Activated CD4-positive, alpha-beta T cell treated with anti-CD3 and anti-CD28 coated beads for 4 hours (primary cell): Measurements from ENCODE around the gene C19orf38.

ENCODE experiments used
- DNase-seq, 2 donors: peaks; one replicate each; pipeline ENCODE4 v3.0.0-alpha.2; 2020

C19orf38 gene, protein sequence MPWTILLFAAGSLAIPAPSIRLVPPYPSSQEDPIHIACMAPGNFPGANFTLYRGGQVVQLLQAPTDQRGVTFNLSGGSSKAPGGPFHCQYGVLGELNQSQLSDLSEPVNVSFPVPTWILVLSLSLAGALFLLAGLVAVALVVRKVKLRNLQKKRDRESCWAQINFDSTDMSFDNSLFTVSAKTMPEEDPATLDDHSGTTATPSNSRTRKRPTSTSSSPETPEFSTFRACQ

DNA sequence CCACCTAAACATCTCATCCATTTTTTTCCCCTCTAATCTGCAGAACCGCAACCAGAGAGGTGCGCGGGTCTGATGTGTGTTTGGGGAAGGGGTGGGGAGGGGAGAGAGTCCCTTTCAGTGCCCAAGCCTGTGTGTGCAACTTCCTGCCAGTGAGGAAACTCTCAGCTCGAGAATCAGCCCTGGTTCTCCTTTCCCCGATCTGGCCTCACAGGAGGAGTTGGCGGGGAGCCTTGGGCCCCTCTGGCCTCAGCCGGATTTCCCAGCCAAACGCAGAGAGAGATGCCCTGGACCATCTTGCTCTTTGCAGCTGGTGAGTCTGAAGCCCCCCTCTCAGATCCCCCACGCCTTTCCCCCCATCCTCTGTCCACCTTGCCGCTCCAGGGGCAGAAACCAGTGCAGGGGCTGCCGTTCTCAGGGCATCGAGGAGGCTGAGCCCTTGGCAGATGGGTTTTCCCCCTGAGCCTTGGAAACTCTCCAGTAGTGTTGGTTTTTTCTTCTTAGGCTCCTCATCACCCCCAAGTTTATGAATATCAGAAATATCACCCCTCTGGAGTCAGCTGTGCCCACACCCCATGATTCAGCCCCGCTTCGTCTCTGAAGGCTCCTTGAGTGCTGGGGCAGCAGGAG, at the start of gene C19orf38:
Gene C19orf38, plus strand, starts transcription at position 186 of the 627 bp plus-strand sequence. Its CDS starts 94 bp downstream, at position 280.
- no peak for DNase-seq

DNA sequence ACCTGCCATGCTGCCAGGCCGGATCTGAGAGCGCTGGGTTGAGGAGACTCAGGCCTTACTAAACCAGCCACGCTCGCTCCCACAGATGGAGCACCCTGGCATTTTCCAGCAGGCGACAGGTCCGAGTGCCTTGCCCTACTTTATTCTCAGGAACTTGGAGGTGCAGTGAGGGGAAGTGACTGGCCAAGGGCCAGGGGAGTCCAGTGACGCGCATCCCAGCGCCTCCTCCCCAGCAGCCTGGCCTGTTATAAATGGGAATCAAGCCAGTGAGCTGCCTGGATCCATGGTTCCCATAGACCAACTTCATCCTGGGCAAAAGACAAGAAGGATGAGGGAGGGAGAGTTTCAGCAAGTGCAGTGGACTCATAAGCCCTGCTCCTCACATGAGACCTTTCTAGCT, 47.7 kb upstream of the C19orf38 start:
- DNase-seq: no peak

DNA sequence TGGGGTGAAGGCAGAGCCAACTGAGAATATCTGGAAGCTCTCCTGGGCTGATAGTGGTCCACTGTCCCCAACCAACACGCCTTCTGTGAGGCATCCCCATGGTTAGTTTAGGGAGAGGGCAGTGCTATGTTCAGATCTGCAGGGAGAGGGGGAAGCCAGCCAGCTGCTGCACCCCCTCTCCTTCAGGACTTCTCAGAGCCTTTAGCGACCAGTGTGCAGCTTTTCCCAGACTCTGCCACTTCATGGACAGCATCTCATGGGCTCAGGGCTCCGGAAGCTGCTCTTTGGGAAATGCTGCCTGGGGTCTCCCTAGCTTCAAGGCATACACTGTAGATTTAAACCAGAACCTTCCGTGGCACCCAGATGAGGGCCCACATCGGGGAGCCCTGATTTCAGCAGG, 45.7 kb upstream of the C19orf38 start:
- DNase-seq: no peak

DNA sequence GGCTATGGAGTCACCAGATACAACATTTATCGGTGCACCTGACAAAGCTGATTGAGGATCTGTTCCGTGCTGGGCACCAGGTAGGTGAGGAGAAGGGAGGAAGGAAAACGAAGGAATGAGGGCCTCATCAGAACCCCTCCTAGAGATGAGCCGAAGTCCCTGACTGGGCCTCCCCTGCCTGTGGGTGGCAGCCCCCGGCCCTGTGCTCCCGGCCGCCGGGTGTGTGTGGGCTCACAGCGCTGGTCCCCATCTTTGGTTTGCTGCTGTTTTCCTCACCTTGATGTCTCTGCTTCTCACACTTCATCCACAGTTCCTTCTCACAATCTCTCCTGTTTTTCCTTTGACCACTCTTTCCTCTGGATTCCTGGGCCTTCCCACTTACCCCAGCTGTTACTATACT, 45.0 kb upstream of the C19orf38 start:
- DNase-seq: no peak

DNA sequence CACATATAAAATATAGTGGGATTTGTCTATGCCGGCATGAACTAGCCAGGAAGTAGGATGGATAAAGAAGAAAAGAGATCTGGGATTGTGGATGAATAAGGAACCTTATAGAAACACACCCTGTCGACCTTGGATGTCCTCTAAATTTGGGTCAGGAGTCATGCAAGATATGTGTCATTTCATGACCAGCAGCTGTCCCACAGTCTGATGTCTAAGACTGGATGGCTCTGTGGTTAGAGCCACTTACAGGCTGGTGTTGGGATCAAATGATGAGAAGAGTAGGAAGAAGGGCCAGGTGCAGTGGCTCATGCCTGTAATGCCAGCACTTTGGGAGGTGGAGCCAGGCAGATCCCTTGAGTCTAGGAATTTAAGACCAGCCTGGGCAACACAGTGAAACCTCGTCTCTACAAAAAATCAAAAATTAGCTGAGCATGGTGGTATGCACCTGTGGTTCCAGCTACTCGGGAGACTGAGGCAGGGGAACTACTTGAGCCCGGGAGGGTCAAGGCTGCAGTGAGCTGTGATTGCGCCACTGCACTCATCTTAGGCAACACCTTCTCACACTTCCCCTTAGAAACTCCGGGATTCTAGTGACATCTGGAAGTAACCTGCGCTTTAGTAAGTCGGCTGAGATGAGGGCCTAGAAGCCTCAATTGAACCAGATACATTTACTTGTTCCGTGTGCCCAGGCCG, 43.0 kb upstream of the C19orf38 start:
- DNase-seq: no peak

DNA sequence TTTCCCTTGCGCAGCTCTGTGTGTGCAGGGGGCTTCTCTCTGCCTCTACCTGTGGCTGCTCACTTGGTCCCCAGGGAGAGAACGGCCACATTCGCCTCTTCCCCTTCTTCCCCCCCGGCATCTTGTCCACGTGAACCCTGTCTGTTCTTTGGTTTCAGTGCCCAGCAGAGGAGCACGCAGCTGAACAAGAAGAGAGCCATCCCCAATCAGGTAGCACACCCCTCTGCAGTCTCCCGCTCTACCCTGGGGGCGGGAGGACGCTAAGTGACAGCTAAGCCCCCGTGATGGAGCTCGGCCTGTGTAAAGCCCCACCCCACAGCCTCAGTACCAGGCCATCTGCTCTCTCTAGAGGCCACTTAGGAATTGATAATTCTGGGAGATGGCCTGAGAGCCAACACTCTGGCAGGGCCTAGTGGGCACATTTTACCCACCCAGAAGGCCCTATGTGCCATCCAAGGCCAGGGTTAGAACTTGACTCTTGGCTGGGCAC, 42.4 kb upstream of the C19orf38 start:
- no peak for DNase-seq

DNA sequence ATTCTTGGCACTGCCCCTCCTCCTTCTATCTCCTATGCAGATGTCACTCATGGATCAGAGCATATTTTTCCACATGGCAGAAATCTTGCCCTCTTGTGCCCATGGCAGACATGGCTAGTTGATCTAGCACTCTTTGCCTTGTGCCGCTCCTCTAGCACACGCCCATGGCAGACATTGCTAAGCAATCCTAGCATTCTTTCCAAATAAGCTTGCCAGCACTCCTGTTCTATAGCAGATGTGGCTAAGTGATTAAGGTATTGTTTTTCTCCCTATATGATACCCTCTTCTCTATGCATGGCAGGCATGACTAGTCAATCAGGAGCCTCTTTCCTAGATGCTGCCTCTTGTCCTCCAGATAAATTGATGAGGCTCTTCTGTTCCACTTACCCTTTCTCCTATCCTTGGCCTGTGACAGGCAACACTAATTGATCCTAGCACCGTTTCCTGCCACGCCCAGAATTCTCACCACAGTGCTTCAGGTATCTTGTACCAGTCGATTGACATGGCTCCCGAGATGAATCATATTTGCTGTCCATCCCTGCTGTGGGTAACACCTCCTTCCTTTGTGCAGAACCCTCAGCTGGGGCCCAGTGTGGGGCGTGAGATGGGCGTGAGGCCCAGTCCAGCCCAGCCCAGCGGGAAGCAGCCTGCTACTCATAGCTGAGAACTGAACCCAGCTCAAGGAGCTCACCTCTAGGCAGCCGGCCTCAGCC, 39.1 kb upstream of the C19orf38 start:
- peak; percentile 13 to 17 for DNase-seq

DNA sequence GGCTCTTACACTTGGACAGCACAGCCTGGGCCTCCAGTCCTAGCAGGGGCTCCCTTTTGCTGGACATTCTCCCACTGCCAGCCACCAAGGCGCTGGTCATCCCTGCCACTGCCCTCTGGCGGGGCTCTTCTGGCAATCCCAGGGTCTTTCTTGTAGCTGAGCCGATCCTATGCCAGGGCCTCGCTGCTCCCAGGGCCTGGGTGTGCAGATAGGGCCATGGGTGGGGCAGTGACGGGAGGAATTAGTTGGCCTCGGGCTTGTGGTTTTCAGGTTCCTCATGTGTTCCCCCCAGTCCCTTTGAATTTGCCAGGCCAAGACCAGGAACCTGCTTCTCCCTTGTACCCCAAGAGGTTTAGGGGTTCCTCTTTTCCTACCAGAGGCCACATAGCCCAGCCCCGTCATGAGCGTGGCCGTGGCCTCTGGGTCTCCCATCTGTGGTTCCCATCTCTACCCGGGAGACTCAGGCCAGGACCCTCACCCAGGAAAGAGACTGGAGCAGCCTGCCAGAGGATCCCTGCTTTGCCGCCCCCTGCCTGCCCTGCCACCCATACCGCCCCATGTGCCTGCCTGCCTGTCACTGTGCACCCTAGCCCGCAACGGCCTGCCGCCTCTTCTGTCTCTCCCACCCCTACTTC, 38.4 kb upstream of the C19orf38 start:
- no peak for DNase-seq

DNA sequence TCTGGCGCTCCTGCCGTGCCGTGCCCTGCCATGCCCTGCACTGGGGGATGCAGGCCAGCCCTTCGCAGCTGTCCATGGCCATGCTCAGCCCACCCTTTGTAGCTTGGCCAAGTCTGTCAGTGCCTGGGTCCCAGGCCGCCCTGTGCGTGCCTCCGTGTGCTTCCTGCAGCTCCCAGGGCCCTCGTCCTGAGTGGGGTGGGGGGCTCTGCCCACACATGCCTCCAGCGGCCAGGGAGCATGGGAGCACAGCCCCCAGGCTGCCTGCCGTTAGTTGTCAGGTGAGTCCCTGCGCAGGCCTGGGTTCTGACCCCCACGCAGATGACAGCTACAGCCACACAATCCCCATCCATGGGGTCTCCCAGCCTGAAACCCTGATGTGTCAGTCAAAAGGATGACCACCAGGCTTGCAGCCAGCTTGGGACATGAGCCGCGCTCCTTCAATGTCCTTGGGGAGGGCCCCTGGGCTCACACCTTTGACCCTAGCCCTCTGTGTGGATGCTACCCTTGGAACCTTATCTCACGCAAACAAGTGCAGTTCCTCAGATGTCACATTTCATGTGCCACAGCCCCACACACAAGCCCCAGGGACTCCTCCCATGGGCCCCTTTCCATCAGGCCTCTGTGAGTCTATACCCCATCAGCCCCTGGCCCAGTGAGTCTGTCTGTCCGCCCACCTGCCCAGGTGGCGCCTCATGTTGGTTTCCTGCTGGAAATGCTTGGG, 36.7 kb upstream of the C19orf38 start:
- no peak for DNase-seq

DNA sequence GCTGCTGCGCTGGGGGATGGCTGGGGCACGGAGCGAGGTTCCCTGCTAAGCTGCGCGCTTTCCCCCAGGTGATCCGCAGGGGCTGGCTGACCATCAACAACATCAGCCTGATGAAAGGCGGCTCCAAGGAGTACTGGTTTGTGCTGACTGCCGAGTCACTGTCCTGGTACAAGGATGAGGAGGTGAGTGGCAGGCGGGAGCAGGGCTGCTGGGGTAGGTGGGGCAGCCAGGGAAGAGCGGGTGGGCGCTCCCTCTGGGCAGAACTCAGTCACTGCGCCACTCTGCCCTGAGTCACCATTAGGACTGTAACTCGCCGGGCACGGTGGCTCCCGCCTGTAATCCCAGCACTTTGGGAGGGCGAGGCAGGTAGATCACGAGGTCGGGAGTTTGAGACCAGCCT, 36.0 kb upstream of the C19orf38 start:
- DNase-seq: no peak

DNA sequence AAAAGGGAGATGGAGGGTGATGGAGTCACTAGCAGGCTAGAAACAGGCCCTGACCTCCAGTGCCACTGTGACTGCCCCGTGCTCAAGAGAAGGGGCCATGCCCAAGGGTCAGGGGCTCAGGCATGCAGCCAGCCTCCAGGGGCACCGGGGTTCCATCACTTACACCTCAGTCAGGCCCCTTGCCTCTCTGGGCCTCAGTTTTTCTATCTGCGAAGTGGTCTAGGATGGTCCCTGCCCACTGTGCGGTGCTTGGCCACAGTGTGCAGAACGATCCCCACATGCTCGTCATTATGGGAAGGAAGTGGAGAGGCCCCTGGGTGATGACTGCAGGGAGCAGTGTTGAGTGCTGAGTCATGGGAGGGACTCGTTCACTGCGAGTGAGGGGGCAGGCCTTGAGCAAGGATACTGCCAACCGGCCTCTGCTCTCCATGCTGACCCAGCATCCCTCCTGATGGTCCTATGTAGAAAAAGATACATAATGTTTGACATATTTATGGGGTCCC, 35.3 kb upstream of the C19orf38 start:
- no peak for DNase-seq

DNA sequence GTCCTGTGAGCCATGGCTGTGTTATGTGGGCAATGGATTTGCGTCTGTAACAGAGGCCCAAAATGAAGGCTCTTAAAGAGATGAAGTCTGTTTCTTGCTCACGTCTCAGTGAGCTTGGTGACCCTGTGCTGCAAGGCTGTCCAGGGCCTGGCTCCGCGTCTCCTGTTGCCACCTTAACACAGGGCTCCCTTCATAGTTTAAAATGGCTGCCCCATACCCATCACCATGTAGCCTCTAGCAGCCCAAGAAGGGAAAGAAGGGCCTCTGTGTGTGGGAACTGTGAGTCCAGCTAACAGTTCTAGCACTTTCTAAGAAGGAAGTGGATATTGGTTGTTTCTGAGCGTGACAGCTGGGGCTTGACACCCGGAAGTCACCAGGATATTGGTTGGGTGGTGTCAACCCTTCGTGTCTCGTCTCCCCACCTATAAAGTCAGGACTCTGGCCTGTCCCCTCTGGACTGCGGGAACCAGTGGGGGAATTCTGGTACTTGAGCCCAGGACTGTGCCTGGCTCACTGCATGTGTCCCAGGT, 33.1 kb upstream of the C19orf38 start:
- DNase-seq: no peak

DNA sequence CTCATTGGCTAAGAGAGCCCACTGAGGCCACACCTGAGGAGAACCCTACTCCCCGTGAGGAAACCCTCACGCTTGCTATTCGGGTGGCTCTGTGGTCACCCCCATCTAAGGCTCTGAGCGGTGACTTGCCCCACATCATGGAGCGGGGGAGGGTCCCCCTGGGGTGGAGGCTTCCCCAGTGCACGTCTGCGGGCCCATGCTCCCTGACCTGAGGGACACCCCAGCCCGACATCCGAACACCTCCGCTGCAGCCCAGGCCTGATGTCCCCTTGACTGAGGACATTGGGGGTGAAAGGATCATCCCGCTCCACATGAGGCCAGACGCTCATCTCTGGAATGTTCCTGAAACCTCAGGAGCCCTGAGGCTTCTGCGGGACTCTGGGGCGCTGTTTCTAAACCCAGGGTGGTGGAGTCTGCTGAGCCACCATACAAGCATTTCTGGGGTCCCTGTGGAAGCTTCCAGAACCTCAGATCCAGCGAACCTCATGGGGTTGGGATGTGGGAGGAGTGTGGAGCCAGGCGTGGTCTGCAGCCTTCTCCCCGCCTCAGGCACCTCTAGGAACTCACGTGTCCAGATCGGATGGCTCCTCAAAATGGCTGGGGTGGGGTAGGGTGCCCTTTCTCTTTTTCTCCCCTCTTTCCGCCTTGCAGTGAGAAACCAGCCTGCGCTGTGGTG, 32.1 kb upstream of the C19orf38 start:
- no peak for DNase-seq

DNA sequence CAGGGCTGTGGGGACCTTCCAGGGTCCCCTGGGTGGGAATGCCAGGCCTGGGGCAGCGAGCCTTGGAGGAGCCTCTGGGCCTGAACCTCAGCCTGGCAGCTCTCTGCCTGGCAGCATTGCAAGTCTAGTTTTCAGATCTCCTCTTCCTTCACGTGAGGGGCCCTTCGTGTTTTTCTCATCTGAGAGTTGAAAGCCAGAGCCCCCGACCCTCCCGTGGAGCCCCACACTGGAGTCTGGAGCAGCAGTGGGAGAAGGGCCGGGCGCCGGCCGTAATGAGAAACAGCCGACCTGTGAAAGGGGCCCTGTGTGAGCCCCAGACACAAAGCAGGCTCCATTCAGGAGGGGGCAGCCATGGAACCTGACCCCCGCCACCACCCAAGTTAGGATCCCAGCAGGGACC, 31.5 kb upstream of the C19orf38 start:
- DNase-seq: no peak

DNA sequence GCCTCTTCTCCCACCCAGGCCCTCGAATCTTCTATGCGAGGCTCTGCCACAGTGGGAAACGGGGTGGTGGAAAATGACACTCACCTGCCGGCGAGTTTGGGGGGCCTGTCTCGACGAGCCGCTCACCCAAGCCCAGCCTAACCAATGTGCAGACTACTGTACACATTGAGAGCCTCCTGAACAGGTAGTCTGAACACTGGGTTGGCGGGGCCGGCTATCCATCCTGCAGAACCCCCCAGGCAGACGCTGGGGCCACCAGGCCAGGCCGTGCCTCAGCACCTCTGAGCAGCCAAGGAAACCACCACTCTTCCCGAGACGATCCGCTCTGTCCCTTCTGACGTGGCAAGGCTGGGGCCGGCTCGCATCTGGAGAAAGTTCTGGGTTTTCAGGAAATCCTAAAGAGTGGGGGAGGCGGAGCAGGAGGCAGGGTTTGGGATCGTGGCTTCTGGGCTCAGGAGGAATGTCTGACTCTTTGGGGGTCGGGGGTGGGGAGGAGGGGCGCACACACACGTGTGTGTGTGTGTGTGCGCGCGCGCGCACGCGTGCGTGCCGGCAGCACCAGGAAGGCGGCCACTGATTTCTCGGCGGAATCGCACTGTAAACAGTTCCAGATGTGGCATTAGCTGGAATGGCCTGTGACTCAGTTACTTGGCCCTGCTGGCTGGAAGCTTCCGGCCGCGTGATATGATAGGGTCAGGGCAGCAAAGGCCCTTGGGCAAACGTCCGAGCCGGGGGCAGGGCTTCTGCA, 30.8 kb upstream of the C19orf38 start:
- DNase-seq: no peak

DNA sequence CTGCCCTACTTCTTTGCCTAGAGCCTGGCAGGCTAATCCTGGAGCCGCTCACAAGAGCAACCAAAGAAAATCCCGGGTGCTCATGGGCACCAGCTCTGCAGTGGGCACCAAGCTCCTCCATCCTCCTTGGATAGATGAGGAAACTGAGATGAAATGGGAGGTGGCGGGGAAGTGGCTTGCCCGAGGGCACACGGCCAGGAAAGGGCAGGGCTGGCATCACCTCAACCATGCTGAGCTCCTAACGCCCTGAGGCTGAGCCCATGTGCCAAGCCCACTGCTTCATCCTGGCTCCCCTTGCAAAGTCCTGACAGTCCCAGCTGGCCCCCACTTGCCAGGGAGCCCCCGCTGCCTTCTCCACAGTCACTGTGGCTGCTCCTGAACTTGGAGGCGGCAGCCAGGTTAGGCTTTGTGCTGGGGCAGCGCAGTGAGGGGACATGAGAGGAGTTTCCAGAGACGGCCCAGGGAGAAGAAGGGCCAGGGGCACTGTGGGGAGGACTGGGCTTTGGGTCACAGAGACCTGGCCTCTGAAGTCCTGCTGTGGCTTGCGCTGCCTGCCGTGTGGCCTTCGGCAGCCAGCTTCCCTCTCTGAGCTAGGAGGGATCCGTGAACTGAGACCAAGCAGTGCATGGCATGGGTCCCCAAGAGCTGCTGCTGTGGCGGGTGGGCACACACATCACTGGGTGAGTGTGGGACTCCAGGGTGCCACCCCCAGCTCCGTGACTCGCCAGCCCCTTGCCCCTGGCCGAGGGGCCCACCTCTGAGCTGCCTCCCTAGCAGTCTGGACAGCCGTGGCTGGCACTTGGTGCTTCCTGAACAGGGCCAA, 29.7 kb upstream of the C19orf38 start:
- no peak for DNase-seq

DNA sequence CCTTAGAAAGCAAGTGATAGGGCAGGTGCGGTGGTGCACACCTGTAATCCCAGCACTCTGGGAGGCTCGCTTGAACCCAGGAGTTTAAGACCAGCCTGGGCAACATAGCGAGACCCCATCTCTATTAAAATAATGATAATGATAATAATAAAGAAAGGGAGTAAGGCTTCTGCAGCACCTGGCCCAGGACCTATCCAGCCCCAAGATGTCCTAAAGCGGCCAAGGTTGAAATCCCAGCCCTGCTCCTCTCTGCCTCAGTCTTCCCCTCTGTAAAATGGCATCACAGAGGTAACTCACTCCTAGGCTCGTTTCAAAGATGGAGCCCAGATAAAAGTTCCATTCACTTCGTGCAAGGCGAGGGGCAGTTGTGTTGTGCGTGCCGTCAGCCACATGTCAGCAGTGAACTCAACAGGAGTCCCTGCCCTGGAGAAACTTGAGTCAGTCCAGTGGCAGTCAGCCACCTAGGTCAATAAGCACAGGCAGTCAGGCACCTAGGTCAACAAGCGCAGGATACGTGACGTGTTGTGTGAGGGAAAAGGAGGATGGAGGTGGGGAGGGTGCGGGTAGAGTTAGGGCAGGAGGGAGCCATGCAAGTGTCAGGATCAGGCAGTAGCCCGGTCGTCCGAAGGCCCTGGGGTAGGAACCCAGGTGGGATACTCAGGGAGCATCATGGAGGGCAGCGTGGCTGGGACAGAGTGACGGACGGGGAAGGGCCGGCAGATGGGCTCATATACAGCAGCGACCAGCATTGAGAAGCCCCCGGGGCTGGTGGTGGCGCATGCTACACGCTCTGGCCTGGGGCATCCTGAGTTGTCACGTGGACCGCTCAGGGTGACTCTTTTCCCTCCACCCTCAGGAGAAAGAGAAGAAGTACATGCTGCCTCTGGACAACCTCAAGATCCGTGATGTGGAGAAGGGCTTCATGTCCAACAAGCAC, 28.8 kb upstream of the C19orf38 start:
- no peak for DNase-seq

DNA sequence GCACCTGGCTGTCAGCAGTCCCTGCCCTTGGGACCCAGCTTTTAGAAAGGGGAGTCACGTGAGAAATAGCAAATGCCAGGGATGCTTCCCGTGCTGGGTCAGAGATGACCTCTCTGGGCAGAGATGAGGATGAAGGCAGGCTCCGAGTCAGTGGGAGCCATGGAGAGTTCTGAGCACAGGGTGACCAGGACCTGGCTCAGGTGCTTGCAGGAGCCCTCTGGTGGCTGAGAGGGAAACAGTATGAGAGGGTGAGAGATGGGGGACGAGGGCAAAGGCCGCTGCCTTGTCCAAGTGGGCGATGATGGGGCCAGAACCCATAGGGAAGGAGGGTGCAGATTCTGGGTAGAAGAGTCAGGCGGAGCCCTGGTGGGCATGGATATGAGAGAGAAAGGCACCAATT, 28.0 kb upstream of the C19orf38 start:
- no peak for DNase-seq
